Stomach (tissue), 9 donors: ENCODE results near the gene EXOC3L1. TPM values are rescaled to one million over a fixed set of nuclear protein-coding genes. Genes with fewer than 3 reads are reported as not detected.

ENCODE experiments used
- DNase-seq, 2 donors: peaks; one replicate each; pipeline versions ENCODE4 v3.0.0 to v3.0.0-alpha.2; 2013 to 2019
- H3K27ac ChIP-seq, 5 donors: fragments of 200-600 bp in 4 of 5; sonication (generic) in 4 of 5; one replicate each; pipeline ENCODE4 v1.5.1; 2013 to 2019; ENCODE audit warnings: mild to moderate bottlenecking in 1 of 5, moderate library complexity in 1 of 5
- H3K27me3 ChIP-seq, 3 donors: fragments of 200-600 bp; sonication (generic); one replicate each; pipeline ENCODE4 v1.5.1; 2017 to 2019; ENCODE audit warnings: mixed run types in 1 of 3
- H3K36me3 ChIP-seq, 4 donors: fragments of 200-600 bp; sonication (generic); 1 replicate in 3 of 4; 2 replicates in 1 of 4; pipeline ENCODE4 v1.5.1; 2016 to 2019
- H3K4me1 ChIP-seq, 4 donors: fragments of 200-600 bp; sonication (generic); one replicate each; pipeline ENCODE4 v1.5.1; 2016 to 2019
- H3K4me3 ChIP-seq, 4 donors: fragments of 200-600 bp; sonication (generic) in 3 of 4; one replicate each; pipeline ENCODE4 v1.5.1; 2016 to 2019; ENCODE audit warnings: mild to moderate bottlenecking in 1 of 4
- H3K9me3 ChIP-seq, 4 donors: fragments of 200-600 bp; sonication (generic); one replicate each; pipeline ENCODE4 v1.5.1; 2016 to 2019
- CTCF ChIP-seq, 7 experiments: fragments of 450-650 bp in 4 of 7; fragments of 200-600 bp in 3 of 7; sonication (generic) in 3 of 7; IDR thresholded peaks; one replicate each; pipeline ENCODE4 v1.5.1; 2016 to 2019; ENCODE audit warnings: antibody characterized with exemption in 7 of 7, control low read depth in 2 of 7, mild to moderate bottlenecking in 1 of 7
- EP300 ChIP-seq: sonication (generic); formaldehyde crosslinking; IDR thresholded peaks from one replicate; pipeline ENCODE4 v1.6.1; 2017; ENCODE audit warnings: antibody characterized with exemption
- POLR2A ChIP-seq, 4 donors: fragments of 450-650 bp; IDR thresholded peaks; one replicate each; pipeline ENCODE4 v1.6.1; 2016; ENCODE audit warnings: antibody characterized with exemption in 4 of 4, control low read depth in 2 of 4, mild to moderate bottlenecking in 1 of 4, moderate library complexity in 1 of 4
- POLR2AphosphoS5 ChIP-seq, 3 donors: sonication (generic); formaldehyde crosslinking; IDR thresholded peaks; one replicate each; pipeline ENCODE4 v1.6.1; 2016; ENCODE audit warnings: antibody characterized with exemption in 3 of 3
- WGBS, 5 donors: extraction: QIAGEN DNeasy Blood & Tissue Kit in 3 of 5; methylation state at CpG; one replicate each; pipeline versions ENCODE4 v1.1.5 to v1.1.7; 2013 to 2018; 5-methylcytosine and 5-hydroxymethylcytosine counted together
- intact Hi-C: fragments of 100-400 bp; cut with DNase I; formaldehyde crosslinking; loops from one replicate; pipeline ENCODE4 v1.15.1; 2023; ENCODE audit warnings: low total_unique reads
- polyA plus RNA-seq, 3 donors: library from polyadenylated mRNA; stranded (reverse); fragments of 200-250 nt; gene quantifications; one replicate each; pipeline ENCODE4 v1.2.3, GENCODE V29; 2013
- total RNA-seq, 5 donors: library from RNA; depleted of rRNA; stranded (reverse); fragments of >200 nt; gene quantifications; one replicate each; pipeline versions ENCODE4 v1.1.0 to v1.2.3, GENCODE V29; 2014 to 2016
- donor health status: healthy with polysubstance abuse.
- donor health status: Bipolar disorder and iron deficiency.
- donor health status: healthy.

The EXOC3L1 gene
- total and polyA plus RNA-seq, 8 donors = 1.3 to 25.5 (median 6.8) TPM; not detected in 1

- DNase-seq = no peak
- no peaks in the 10 kb centered on the region for H3K9me3 ChIP-seq
- WGBS, 5 donors = 88 to 96% (median 94%) methylated on average over 4 to 10 of the region's 10 CpGs
- no peak for TF ChIP-seq EP300
- no peak for TF ChIP-seq POLR2A (IDR thresholded peaks at IDR 0.05)
- no peak for TF ChIP-seq POLR2AphosphoS5 (IDR thresholded peaks at IDR 0.05)
- H3K36me3 ChIP-seq = peaks cover 64 to 100% (median 100%) of the 10 kb centered on the region in 4 donors
- no peaks in the 10 kb centered on the region for H3K27me3 ChIP-seq
- intact Hi-C loops = no loop called here
- no peak overlapping the region for H3K4me3 ChIP-seq
- H3K27ac ChIP-seq = no peak overlapping the region
- peaks cover 0 to 5% (median 2%) of the 10 kb centered on the region in 4 donors for H3K4me1 ChIP-seq
Observed at GRCh38 chr16:67234180-67234597, 44.3 kb upstream of the EXOC3L1 start.

- no peak for DNase-seq
- H3K36me3 ChIP-seq = peaks cover 64 to 100% (median 100%) of the 10 kb centered on the region in 4 donors
Observed at GRCh38 chr16:67233596-67233995, 43.7 kb upstream of the EXOC3L1 start.

GRCh38 chr16:67230809-67231660, 41.1 kb upstream of the EXOC3L1 start:
- no peak overlapping the region for H3K4me3 ChIP-seq
- peak in 1 of 2 donors; percentile 48 for DNase-seq
- TF ChIP-seq EP300 = no peak
- no peak for TF ChIP-seq CTCF (IDR thresholded peaks at IDR 0.05)
- no peak for TF ChIP-seq POLR2A (IDR thresholded peaks at IDR 0.05)
- no peak for TF ChIP-seq POLR2AphosphoS5 (IDR thresholded peaks at IDR 0.05)
- H3K27ac ChIP-seq = no peak overlapping the region
- 65 to 77% (median 74%) methylated on average over 11 to 12 of the region's 12 CpGs for whole genome bisulfite sequencing, 5 donors
- intact Hi-C loops = no loop called here
- H3K4me1 ChIP-seq = peaks cover 9 to 26% (median 20%) of the 10 kb centered on the region in 4 donors
- H3K36me3 ChIP-seq = peaks cover 43 to 82% (median 80%) of the 10 kb centered on the region in 4 donors
- no peaks in the 10 kb centered on the region for H3K9me3 ChIP-seq
- H3K27me3 ChIP-seq = no peaks in the 10 kb centered on the region

More at GRCh38 chr16:67233596-67233995, 43.7 kb upstream of the EXOC3L1 start:
- H3K27ac ChIP-seq = no peak overlapping the region
- H3K9me3 ChIP-seq = no peaks in the 10 kb centered on the region
- H3K4me1 ChIP-seq = peaks cover 0 to 6% (median 3%) of the 10 kb centered on the region in 4 donors
- no peak overlapping the region for H3K4me3 ChIP-seq
- TF ChIP-seq EP300 (no peak), CTCF (IDR thresholded peaks at IDR 0.05) (no peak), POLR2A (IDR thresholded peaks at IDR 0.05) (no peak), POLR2AphosphoS5 (IDR thresholded peaks at IDR 0.05) (no peak)
- 61 to 80% (median 67%) methylated on average over 6 to 7 of the region's 7 CpGs for WGBS, 5 donors
- no peaks in the 10 kb centered on the region for H3K27me3 ChIP-seq
- intact Hi-C loops = no loop called here

- intact Hi-C loops = no loop called here
- peaks cover 37 to 73% (median 71%) of the 10 kb centered on the region in 4 donors for H3K36me3 ChIP-seq
- peaks cover 9 to 34% (median 27%) of the 10 kb centered on the region in 4 donors for H3K4me1 ChIP-seq
- H3K4me3 ChIP-seq = no peak overlapping the region
- no peak for DNase-seq
- WGBS, 5 donors = 84 to 93% (median 89%) methylated on average over 31 to 32 of the region's 32 CpGs
- TF ChIP-seq CTCF (IDR thresholded peaks at IDR 0.05) = no peak
- TF ChIP-seq POLR2AphosphoS5 (IDR thresholded peaks at IDR 0.05) = no peak
- TF ChIP-seq POLR2A (IDR thresholded peaks at IDR 0.05) = no peak
- no peak for TF ChIP-seq EP300
- no peaks in the 10 kb centered on the region for H3K9me3 ChIP-seq
- no peak overlapping the region for H3K27ac ChIP-seq
- no peaks in the 10 kb centered on the region for H3K27me3 ChIP-seq
Observed at GRCh38 chr16:67229906-67230808, 40.2 kb upstream of the EXOC3L1 start.
